ENCODE data around the gene TMEM223. TPM values are rescaled to one million over a fixed set of nuclear protein-coding genes. Genes with fewer than 3 reads are reported as not detected.

Gene TMEM223
- total and polyA plus RNA-seq, 9 of the 15 experiments (the other 6 are each of a cell fraction or from before 2014, with no cell fraction given): 5.9 to 34.5 (median 19.6) TPM

- no peaks in the 10 kb centered on the region for H3K9me3 ChIP-seq (replicated peaks; ENCODE audit: control insufficient read depth, insufficient read depth, low read depth, low read length)
- H3K9ac ChIP-seq (ENCODE audit: insufficient read depth in 1 of 2, low read depth in 2 of 2, low read length in 2 of 2): peak overlapping the region in 1 of 2 experiments; percentile 81; a peak in 1 of 4 replicates
- BruUV-seq (replicated peaks): no TSS peak
- peaks cover 9 to 24% of the 10 kb centered on the region in 2 experiments for H3K4me1 ChIP-seq (replicated peaks in 1 of 2; ENCODE audit: control insufficient read depth in 2 of 2, insufficient read depth in 2 of 2, low read length in 2 of 2)
- no peak overlapping the region for H3K4me2 ChIP-seq (ENCODE audit: insufficient read depth, low read length)
- no peak overlapping the region for H2AFZ ChIP-seq (ENCODE audit: low read depth, low read length)
- H3K36me3 ChIP-seq (ENCODE audit: control insufficient read depth, insufficient read depth, low read length): peaks cover 48% of the 10 kb centered on the region
- no peaks in the 10 kb centered on the region for H3K27me3 ChIP-seq (ENCODE audit: control insufficient read depth in 2 of 2, insufficient read depth in 2 of 2, low read length in 2 of 2)
- intact Hi-C loops (cut with micrococcal nuclease) (no loop called here), in situ Hi-C loops (cut with MboI) (no loop called here)
- H3K9me1 ChIP-seq (ENCODE audit: control insufficient read depth, insufficient read depth, low read length): no peaks in the 10 kb centered on the region
- ATAC-seq (no peak), FAIRE-seq (no peak), DNase-seq (ENCODE audit: extremely low read depth in 1 of 4, low spot score in 3 of 4) (no peak)
- peaks cover 28% of the 10 kb centered on the region for H3K79me2 ChIP-seq (ENCODE audit: control insufficient read depth, insufficient read depth, low read length)
- no peak overlapping the region for H3K4me3 ChIP-seq
- no peak overlapping the region for H3K27ac ChIP-seq (ENCODE audit: extremely low read depth, low read depth, low read length)
- 90% methylated on average over 6 of the region's 6 CpGs for WGBS (ENCODE audit: insufficient coverage, low coverage, missing lambda C conversion rate)
- ChIA-PET CTCF (ENCODE audit: low intra/inter-chr PET ratio) (no interaction called here), POLR2A (interaction anchor here (0.6 to 2.4 kb wide), 7 partner anchors 12 to 110 kb away, joined by 3 to 7 read pairs (median 4); no protein-coding TSS in a partner anchor)
- no peak for TF ChIP-seq FOXM1 (IDR thresholded peaks at IDR 0.05; ENCODE audit: low read depth)
- no peak for TF ChIP-seq FOXM1 (CRISPR knock-in tag; IDR thresholded peaks at IDR 0.05; ENCODE audit: low read depth)
- H4K20me1 ChIP-seq (replicated peaks; ENCODE audit: control insufficient read depth, insufficient read depth, low read length): no peaks in the 10 kb centered on the region
These were observed 17.4 kb downstream of the TMEM223 start for GRCh38 chr11:62774407-62774806.

GRCh38 chr11:62771144-62772021, 20.4 kb downstream of the TMEM223 start, which contains the start of gene TAF6L:
TSS of gene TAF6L (plus strand) at chr11:62771396. CDS start at chr11:62775784, 4,388 bp downstream.
- intact Hi-C loops (cut with micrococcal nuclease) (no loop called here), in situ Hi-C loops (cut with MboI) (no loop called here)
- Histone ChIP-seq H3K4me1 (replicated peaks in 1 of 2; ENCODE audit: control insufficient read depth in 2 of 2, insufficient read depth in 2 of 2, low read length in 2 of 2) (peaks cover 9 to 24% of the 10 kb centered on the region in 2 experiments), H4K20me1 (replicated peaks; ENCODE audit: control insufficient read depth, insufficient read depth, low read length) (no peaks in the 10 kb centered on the region), H3K27ac (ENCODE audit: extremely low read depth, low read depth, low read length) (peak within 1 kb of the TSS; percentile 88), H3K79me2 (ENCODE audit: control insufficient read depth, insufficient read depth, low read length) (peaks cover 28% of the 10 kb centered on the region), H3K9me3 (replicated peaks; ENCODE audit: control insufficient read depth, insufficient read depth, low read depth, low read length) (no peaks in the 10 kb centered on the region), H2AFZ (ENCODE audit: low read depth, low read length) (peak within 1 kb of the TSS; percentile 91), H3K36me3 (ENCODE audit: control insufficient read depth, insufficient read depth, low read length) (peaks cover 37% of the 10 kb centered on the region), H3K27me3 (ENCODE audit: control insufficient read depth in 2 of 2, insufficient read depth in 2 of 2, low read length in 2 of 2) (no peaks in the 10 kb centered on the region), H3K9ac (ENCODE audit: insufficient read depth in 1 of 2, low read depth in 2 of 2, low read length in 2 of 2) (peak within 1 kb of the TSS; percentile 69 to 95), H3K4me3 (peak within 1 kb of the TSS; percentile 48), H3K4me2 (ENCODE audit: insufficient read depth, low read length) (peak within 1 kb of the TSS; percentile 86), H3K9me1 (ENCODE audit: control insufficient read depth, insufficient read depth, low read length) (no peaks in the 10 kb centered on the region)
- peak; percentile 97 to 99 (median 98) for DNase-seq (ENCODE audit: extremely low read depth in 1 of 4, low spot score in 3 of 4)
- ChIA-PET CTCF (ENCODE audit: low intra/inter-chr PET ratio) (no interaction called here), POLR2A (interaction anchor here (0.7 to 3.3 kb wide), 12 partner anchors 9 to 170 kb away, joined by 3 to 16 read pairs (median 6); partner anchors contain the start of genes C11orf98, CSKMT, HNRNPUL2 and MTA2)
- peak; percentile 95 for ATAC-seq
- FAIRE-seq: peak; percentile 92
- under 1% methylated on average over 44 of the region's 60 CpGs for WGBS (ENCODE audit: insufficient coverage, low coverage, missing lambda C conversion rate)
- BruUV-seq (replicated peaks): TSS peak; percentile 52
- TF ChIP-seq ZNF395 (CRISPR knock-in tag; IDR thresholded peaks at IDR 0.05): peak; percentile 74; the same call in 1 of the 2 replicates
- no peak for TF ChIP-seq THRA (IDR thresholded peaks at IDR 0.05)
- peak in 1 of 2 experiments; percentile 82; a peak in 1 of 4 replicates for TF ChIP-seq FOXK2 (conservative IDR thresholded peaks at IDR 0.05 in 1 of 2, IDR thresholded peaks at IDR 0.05 in 1 of 2; ENCODE audit: low read depth in 2 of 2)
- 0 out of 2 replicates have a peak, but pooled peaks have one; percentile 7 for TF ChIP-seq CREB3 (tag; conservative IDR thresholded peaks at IDR 0.05; ENCODE audit: low read depth)
- no peak for TF ChIP-seq ZNF436 (CRISPR knock-in tag; IDR thresholded peaks at IDR 0.05)

Data from K562 (cell line).